PC-3 (cell line): ENCODE measurements around the gene STK33.

Experiments
- EZH2 ChIP-seq: fragments of 300-600 bp; sonication (generic); IDR thresholded peaks from one replicate; pipeline ENCODE4 v1.6.1; 2017; ENCODE audit warnings: antibody characterized with exemption, mild to moderate bottlenecking, low read length; ENCODE audit not compliant: unreplicated experiment
- TF ChIP-seq, protein P1 (sequence below): fragments of 300-600 bp; sonication (generic); conservative IDR thresholded peaks from 2 replicates; pipeline ENCODE4 v1.5.1; 2017; ENCODE audit warnings: antibody characterized with exemption, low read depth, mild to moderate bottlenecking, low read length

DNA sequence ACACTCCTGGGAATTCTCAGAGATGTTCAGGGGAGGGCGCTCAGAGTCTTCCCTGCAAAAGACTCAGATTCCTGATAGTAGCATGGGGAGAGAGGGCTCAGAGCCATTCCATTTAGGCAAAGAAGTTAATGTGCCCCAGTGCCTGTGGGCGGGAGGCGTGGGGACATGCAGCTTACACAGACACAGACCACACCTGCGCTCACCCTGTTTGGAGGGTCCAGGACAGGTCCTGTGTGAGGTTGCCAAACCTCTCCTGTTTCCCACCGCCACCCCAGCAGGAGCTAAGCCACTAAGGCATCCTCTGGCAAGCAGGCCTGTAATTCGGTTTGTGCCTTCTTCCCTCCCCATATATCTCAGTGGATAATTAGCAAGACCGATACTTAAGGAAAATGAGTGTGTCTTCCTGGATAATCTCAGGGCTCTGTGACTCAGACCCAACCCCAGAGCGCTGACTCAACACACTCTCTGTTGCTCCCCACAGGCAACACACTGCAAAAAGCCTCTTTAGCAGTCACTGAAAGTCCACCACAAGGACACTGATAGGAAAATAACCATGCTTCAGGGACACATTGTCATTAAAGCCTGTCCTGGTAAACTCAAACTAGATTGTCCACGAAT is 211.5 kb downstream of the STK33 start:
- TF ChIP-seq, protein P1, sequence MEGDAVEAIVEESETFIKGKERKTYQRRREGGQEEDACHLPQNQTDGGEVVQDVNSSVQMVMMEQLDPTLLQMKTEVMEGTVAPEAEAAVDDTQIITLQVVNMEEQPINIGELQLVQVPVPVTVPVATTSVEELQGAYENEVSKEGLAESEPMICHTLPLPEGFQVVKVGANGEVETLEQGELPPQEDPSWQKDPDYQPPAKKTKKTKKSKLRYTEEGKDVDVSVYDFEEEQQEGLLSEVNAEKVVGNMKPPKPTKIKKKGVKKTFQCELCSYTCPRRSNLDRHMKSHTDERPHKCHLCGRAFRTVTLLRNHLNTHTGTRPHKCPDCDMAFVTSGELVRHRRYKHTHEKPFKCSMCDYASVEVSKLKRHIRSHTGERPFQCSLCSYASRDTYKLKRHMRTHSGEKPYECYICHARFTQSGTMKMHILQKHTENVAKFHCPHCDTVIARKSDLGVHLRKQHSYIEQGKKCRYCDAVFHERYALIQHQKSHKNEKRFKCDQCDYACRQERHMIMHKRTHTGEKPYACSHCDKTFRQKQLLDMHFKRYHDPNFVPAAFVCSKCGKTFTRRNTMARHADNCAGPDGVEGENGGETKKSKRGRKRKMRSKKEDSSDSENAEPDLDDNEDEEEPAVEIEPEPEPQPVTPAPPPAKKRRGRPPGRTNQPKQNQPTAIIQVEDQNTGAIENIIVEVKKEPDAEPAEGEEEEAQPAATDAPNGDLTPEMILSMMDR: no peak
- TF ChIP-seq EZH2: no peak
